ENCODE data around the gene SUN1.
A peak's percentile ranks its signal among the peaks of the same experiment; 100 is the strongest.
"Not testable (repeated sequence)": the region's sequence is repeated elsewhere in the genome, so short reads cannot be mapped to it uniquely, and the experiment has no call there.

SUN1 gene

DNA sequence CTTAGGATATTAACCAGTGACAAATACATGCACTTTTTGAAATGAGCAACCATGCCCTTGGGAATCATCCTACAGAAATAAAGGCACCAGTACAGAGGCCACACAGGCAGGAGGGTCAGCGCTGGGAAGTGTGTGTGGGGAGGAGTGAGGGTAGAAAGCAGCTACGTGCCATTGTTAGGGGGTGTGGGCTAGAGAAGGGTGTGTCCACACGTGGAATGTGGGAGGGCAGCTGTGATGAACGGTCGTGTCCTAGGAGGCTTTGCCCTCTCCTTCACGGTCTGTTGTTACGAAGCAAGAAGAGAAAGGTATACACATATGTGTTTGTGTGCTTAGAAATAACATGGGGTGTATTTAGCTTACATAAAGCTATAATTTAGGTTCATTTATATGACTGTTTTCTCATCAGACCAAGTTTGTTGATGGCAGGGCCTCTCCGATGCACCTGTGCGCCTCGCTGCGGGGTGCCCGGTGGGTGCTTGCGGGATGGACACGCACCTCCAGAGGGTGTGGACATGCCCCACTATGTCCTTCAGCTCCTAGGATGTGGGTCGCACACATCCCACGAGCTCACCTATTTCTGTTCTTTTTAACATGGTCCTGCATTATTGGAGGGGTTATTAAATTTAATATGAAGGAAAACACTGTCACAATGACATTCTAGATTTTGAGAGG lies 27.2 kb downstream of the SUN1 start:
- DNase-seq, result no peak

DNA sequence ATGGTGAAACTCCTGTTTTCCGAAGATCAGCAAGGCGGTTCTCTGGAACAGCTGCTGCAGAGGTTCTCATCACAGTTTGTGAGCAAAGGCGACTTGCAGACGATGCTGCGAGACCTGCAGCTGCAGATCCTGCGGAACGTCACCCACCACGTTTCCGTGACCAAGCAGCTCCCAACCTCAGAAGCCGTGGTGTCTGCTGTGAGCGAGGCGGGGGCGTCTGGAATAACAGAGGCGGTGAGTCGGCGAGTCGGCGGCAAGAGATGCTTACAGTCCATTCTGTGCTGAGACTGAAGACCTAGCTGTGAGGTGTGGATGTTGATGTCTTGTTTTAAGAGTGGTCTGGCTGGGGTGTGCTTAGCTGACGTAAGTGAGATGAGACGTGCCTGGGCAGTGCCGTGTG lies 27.9 kb downstream of the SUN1 start:
- DNase-seq, result no peak

DNA sequence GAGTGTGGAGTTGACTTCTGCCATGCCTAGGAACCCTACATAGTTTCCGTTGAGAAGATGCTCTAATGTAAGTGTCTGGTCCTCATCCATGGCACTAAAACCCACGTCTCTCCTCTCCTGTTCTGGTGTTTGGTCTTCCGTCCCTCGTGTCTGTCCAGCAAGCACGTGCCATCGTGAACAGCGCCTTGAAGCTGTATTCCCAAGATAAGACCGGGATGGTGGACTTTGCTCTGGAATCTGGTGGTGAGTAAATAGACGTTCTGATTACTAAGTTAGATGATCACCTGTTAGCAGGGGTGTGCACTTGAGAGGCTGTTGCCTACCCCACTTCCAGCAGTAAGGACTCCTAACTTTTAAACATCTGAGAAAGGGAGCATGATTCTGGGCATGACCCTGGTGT lies 28.9 kb downstream of the SUN1 start:
- no peak for DNase-seq

DNA sequence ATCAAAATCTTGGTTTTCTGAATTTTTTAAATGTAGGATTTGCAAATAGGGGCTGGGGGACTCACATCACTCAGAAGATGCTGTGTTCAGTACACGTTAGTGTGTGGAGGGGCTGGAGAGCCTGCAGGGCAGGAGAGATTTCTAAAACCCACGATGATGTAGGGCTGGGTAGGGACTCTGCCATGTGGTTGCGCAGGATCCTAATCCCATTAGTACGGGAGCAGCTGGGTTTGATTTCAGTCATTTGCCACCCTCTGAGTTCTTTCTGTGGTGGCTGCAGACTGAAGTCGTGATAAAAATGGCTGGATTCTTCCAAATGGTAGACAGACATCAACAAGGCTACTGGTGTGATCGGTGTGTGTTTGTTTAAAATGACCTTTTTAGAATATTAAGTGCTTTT lies 29.9 kb downstream of the SUN1 start:
- DNase-seq, result no peak

DNA sequence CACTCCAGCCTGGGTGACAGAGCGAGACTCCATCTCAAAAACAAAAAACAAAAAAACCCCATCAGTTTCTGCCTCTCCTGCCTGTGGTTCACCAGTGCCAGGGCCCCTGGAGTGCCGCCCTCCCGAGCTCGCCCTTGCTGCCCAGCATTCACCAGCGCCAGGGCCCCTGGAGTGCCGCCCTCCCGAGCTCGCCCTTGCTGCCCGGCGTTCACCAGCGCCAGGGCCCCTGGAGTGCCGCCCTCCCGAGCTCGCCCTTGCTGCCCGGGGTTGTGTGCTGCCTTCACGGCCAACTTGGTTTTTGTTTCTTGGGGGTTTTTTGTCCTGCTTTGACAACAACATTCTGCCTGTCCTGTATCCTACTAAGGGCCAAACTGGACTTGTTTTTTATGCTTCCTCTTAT lies 30.8 kb downstream of the SUN1 start:
- DNase-seq, result no peak

DNA sequence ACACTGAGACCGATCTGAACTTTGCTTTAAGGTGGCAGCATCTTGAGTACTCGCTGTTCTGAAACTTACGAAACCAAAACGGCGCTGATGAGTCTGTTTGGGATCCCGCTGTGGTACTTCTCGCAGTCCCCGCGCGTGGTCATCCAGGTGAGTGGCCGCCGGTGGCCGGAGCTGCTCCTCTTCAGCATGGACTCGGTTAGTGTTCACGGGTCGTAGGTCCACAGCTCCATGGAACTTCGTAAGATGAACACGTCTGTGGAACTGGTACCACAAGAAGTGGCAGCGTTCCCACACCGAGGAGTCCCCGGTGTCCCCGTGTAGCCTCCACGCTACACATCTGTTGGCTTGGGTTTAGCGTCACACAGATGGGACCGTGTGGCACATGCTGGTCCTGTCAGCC lies 33.6 kb downstream of the SUN1 start:
- DNase-seq, result no peak

DNA sequence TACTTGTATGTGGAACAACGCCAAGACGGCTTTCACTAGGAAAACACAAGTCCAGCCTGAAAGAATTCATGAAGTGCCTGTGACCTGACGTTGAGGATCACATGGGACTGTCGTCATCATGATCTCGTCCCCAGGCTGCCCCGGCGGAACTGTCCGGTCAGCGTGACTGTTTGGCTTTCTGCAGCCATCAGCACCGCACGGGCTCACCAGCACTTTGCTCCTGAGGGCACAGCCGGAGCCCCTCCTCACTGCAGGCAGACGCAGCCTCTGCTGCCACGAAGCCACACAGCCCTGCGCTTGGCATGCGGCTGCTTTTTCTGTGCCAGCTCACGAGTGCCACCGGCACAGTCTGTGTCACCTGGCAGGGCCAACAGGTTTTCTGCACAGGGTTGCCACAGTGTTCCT lies 34.7 kb downstream of the SUN1 start:
- DNase-seq, result no peak

DNA sequence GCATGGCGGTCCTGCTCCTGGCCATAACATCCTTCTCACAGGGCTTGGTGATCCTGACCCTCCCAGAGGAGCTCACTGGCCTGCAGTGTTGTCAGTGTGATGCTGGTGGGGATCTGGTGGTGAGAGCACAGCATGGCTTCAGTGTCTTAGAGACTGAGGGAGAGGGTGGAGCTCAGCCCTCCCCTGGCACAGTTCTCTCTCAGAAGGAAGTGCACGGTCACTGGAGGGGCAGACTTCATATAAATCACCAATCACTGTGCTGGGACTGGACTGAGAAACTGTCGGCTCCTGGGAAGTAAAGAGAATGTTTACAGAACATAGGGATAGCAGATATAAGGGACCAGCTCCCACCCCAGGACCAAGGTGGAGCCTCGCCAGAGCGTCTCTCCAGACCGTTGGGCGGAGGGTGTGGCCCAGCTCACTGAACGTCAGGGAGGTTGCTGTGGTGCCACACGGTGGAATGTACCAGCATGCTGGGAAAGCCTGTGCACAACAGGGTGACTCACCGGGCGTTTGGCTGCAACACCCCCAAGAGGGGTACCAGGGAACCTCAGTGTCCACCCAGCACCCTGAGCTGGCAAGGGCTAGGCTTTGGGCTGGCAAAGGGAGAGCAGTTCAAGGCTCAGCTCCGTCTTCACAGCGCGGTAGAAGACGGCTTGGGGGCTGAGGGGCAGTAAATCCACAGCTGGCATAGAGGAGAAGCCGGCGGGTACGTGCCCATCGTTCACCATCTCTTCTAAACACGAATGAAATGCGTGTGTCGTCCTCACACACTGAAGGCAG lies 35.3 kb downstream of the SUN1 start:
- no peak for DNase-seq

DNA sequence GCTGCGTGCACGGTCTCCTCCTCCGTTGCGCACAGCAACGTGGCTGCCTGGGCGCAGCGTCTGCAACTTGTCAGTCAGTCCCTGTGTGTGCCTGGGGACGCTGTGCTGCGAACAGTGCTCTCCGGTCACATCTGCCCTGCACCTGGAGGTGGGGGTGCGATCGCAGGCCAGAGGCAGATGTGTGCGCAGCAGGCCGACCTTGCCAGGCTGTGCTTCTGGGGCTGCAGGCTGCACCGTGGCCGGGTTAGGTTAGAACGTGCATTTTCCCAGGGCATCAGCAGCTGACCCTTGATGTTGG lies 35.9 kb downstream of the SUN1 start:
- no peak for DNase-seq

DNA sequence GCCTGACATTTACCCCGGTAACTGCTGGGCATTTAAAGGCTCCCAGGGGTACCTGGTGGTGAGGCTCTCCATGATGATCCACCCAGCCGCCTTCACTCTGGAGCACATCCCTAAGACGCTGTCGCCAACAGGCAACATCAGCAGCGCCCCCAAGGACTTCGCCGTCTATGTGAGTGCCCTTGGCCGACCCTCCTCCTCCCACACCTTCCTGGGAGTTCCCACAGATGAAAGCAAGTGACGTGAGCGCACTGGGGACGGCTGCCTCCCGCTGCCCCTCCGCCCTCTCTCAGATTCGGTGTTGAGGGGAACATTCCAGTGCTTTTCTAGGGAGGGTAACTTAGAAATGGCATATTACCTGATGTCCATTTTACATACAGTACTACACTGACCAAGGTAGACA lies 37.1 kb downstream of the SUN1 start:
- no peak for DNase-seq

DNA sequence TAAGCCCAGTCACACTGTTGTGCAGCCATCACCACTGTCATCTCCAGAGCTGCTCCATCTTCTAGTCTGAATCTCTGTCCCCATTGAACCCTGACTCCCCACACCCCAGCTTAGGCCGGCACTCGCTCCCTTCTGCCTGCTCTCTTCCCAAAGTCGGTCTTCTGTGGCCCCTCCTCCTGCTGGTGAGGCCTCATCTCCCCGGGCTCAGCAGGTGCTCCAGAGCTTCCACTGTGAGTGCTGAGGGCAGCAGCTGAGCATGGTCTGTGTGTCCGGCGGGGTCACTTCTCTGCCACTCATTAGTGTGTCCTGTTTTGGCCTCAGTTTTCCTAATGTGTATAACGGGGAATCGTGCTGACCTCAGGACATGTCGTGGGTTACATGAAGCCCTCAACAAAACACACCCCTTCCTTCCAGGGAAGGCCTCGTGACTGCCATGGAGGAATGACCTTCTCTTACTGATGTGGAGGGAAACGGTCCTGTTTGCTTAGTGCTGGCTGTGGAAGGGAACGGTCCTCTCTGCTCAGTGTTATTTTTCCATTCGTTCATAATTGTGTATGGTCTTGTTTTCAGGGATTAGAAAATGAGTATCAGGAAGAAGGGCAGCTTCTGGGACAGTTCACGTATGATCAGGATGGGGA lies 39.7 kb downstream of the SUN1 start:
- DNase-seq, result no peak

DNA sequence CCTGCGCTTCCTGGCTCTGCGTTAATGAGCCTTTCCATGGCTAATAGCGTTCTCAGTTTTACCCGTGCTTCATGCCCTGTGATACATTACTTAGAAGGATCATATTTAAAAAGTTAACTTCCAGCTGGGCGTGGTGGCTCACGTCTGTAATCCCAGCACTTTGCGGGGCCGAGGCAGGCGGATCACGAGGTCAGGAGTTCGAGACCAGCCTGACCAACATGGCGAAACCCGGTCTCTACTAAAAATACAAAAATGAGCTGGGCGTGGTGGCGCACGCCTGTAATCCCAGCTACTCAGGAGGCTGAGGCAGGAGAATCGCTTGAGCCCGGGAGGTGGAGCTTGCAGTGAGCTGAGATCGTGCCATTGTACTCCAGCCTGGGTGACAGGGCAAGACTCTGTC lies 40.4 kb downstream of the SUN1 start:
- not testable (repeated sequence) for DNase-seq

DNA sequence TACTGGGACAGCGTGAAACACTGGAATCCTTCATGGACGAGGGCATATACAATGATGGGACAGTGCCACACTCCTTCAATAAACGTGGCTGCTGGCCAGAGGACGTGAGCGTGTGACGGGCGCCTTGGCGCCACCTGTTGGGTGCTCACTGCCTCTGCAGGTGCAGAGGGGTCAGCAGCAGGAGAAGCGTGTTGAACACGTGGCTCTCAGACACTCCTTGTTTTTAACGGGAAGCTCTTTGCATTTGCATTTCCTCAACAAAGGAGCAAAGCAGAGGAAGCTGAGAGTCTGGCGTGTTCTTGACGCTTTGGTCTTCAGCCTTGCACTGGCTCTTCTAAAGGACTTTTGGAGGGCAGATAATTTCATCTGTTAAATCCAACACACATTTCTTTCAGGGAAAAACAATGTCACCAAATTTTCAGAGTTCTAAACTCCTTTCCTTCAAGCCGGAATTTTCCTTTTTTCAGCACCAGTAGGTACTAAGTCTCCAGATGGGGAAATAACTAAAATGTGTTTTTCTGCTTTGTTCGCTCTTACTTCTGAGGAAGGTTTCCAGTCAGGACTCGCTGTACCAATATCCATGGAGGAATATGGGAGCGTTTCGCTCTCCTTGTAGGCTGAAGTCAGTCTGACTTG lies 41.2 kb downstream of the SUN1 start:
- DNase-seq, result no peak

DNA sequence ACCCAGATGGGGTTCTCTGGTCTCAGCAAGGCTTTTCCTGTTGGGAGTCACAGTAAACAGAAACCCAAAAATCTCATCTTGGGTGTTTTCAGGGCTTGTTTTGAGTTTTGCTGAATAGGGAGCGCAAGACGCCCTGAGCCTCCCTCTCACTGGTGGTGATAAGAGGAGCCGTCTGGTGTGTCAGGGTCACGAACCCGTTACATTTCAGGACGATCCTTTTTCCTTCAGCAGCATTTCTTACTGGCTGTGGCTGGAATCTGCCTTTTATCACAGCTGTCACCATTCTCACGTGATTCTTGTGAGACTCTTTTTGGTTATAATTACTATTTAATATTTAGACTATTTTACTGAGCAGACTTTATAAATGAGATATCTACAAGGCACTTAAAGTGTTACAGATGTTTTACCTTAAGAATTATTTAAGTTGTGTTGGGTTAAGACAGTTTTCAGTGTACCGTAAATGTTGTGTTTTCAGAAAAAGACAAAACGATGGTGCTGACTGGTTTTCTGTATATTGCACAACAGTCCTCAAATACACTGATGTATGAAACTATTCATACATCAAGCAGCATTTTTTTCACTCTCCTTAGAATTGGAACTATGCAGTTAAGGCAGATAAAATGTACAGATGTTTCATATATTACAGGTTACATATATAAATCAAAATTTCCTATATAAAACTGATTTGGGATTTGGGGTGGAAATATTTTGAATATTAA lies 41.9 kb downstream of the SUN1 start:
- DNase-seq, result no peak

DNA sequence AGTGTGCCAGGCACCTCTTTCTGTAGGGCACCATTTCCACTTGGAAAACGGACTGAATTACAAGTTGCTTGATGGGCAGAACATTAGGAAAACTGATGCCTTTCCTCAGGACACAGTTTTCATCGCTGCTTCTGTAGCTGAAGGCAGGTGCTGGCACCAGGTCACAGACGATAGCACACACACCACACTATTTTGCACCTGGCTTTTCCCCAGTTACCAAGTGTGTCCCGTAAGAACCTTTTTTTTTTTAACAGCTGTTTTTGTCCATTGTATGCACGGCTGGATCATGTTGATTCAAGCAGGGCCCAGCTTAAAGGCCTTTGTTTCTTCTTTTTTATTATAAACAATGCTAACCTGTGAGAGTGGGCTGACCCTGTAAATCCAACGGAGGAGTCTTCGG lies 42.8 kb downstream of the SUN1 start:
- DNase-seq, result no peak

DNA sequence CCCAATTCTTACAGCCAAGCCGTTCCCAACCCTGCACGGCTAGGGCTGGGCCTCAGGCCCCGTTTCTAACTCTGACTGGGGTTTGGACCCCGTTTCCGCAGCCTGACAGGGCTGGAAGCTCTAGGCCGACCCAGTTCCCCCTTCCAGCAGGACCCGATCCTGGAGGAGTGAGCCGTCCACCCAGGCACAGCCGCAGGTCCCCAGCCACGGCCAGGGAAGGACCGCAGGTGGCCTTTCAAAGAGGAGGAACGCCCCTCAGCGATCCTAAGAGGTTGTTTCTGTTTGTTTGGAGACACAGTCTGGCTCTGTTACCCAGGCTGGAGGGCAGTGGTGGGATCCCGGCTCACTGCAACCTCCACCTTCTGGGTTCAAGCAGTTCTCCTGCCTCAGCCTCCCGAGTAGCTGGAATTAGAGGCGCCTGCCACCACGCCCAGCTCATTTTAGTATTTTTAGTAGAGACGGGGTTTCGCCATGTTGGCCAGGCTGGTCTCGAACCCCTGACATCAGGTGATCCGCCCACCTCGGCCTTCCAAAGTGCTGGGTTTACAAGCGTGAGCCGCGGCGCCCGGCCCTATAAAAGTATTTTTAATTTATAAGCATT lies 43.3 kb downstream of the SUN1 start:
- no peak for DNase-seq

DNA sequence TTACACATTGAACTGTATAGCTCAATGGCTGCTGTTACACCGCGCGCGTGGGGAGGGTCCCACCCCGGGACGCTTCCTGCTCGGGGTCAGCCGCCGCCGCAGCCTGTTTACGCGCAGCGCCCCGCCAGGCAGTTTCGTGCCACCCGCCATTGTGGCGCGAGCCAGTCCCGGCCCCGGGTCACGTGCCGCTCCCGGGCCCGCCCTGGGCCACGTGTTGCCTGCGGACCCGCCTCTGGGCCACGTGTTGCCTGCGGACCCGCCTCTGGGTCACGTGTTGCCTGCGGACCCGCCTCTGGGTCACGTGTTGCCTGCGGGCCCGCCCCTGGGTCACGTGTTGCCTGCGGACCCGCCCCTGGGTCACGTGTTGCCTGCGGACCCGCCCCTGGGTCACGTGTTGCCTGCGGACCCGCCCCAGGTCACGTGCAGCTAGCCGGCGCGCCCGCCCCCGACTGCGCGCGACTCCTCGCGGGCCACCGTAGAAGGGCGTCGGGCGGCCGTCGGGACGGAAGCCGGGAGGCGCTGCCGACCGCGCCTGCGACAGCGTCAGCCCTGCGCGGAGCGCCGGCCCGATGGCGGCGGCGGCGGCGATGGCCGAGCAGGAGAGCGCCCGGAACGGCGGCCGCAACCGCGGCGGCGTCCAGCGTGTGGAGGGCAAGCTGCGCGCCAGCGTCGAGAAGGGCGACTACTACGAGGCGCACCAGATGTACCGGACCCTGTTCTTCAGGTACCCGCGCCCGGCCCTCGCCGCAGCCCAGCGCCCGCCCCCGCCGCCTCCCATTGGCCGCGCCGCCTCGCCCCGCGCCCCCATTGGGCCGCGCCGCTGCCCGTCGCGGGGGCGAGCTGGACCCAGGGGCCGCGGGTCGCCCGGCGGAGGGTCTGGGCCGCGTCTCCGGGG lies 44.0 kb downstream of the SUN1 start, which contains the start of gene GET4:
Gene GET4, plus strand, starts transcription at position 478 of the 895 bp plus-strand sequence. Its CDS starts 92 bp downstream, at position 570.
- peak; percentile 66 for DNase-seq

DNA sequence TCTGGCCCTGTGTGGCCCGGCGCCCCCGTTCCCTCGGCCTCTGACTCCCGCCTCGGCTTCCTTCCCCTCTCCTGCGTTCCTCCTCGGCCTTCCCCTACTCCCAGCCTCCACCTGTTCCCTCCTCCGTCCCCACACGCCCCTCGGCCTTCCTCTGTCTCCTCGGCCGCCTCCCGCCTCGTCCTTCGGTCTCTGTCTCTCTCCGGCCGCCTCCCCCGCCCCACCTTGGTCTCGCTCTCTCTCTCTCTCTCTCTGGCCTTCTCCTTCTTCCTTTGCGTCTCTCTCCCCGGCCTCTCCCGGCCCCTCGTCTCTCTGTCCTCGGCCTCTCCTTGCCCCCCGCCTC lies 44.7 kb downstream of the SUN1 start:
- DNase-seq, result no peak

DNA sequence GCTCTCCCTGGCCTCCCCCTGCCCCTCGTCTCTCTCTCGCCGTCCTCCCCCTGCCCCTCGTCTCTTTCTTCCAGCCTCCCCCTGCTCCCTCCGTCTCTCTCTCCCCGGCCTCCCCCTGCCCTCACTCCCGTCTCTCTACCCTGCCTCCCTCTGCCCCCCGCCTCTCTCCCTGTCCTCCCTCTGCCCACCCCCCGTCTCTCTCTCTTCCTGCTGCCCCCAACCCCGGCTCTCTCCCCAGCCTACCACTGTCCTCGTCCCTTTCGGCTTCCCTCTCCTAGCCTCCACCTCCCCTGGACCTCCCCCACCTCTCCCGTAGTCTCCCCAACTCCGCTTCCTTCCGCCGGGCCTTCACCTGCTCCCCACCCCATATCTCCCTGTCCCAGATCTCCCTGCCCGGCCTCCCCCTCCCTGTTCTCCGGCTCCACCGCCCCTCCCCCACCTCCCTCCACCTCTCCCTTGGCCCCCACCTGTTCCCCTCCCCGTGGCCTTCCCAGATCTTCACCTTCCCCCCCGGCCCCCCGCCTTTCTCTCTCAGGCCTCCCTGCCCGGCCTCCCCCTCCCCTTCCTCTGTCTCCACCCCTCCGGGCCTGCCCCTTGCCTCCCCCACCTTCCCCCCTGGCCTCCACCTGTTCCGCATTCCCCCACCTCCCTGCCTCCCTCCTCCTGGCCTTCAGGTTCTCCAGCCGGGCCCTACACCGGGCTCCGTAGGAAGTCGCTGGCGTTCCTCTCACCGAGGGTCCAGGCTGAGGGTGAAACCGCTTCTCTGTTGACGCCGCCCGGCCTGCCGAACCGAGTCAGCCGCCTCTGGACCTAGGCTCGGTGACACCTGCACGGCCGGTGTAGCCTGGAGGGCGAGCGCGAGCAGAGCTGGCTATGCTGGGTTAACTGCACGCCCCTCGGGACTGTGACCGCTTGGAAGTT lies 45.3 kb downstream of the SUN1 start:
- DNase-seq, result no peak

DNA sequence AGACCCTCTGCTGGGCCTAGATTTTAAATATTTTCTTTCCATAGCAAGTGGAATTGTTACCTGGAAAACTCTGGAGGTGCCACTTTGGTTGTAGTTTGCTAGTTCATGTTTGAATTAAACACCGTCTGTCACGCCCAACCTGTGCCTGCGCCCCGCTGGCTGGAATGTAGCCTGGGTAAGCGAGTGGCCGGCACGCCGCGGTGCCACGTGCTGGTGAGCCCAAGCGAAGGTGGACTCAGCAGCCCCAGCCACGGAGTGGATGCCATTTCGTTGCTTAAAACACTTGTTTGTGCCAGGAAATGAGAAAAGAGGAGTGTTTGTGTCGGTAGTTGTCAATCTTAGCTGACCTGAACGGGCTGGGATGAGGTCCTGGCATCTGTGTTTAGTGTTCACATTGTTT lies 46.8 kb downstream of the SUN1 start:
- DNase-seq, result no peak

DNA sequence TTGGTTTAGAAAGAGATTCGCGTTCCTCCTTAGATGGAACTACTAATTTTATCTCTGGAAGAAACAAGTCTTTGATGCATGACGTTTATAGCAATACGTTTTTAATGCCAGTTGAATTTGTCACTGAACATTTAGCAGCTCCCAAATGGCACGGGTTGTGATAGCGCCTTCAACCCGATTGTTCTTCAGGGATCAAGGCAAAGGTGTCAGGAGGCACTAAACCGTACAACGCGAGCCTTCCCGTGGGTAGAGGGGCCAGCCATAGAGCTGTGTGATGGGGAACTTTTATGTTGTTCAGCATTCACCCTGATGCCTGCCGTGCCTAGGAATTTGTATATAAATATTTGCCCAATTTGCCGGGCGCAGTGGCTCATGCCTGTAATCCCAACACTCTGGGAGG lies 47.4 kb downstream of the SUN1 start:
- no peak for DNase-seq
